DLD1 (cell line): ENCODE data around the gene CTRB2.

Source experiments
- in situ Hi-C: cut with HindIII; loops from 2 replicates; pipeline ENCODE4 v1.10.0; 2017; ENCODE audit warnings: low sequenced_read_pairs

Gene CTRB2

GRCh38 chr16:75206749-75207451 lies at the start of gene CTRB2:
TSS of gene CTRB2 (minus strand) at chr16:75207161. CDS start at chr16:75207141, 20 bp downstream.
- in situ Hi-C loops: no loop called here

- in situ Hi-C loops: no loop called here
Observed at GRCh38 chr16:75256059-75256571, 49.2 kb upstream of the CTRB2 start.

GRCh38 chr16:75254359-75254837 lies 47.4 kb upstream of the CTRB2 start:
- in situ Hi-C loops: no loop called here

- in situ Hi-C loops: no loop called here
Observed at GRCh38 chr16:75252946-75253911, 46.3 kb upstream of the CTRB2 start.

- in situ Hi-C loops: no loop called here
Observed at GRCh38 chr16:75252049-75252864, 45.3 kb upstream of the CTRB2 start.

GRCh38 chr16:75251280-75252048 lies 44.5 kb upstream of the CTRB2 start, which contains the start of gene BCAR1:
TSS of gene BCAR1 (minus strand) at chr16:75251624. CDS start at chr16:75251482, 142 bp downstream.
- in situ Hi-C loops: no loop called here

GRCh38 chr16:75250809-75251279 lies 43.9 kb upstream of the CTRB2 start:
- in situ Hi-C loops: no loop called here

- in situ Hi-C loops: no loop called here
Observed at GRCh38 chr16:75250089-75250808, 43.3 kb upstream of the CTRB2 start.

- in situ Hi-C loops: no loop called here
Observed at GRCh38 chr16:75249441-75249840, 42.5 kb upstream of the CTRB2 start.

GRCh38 chr16:75248536-75249380 lies 41.8 kb upstream of the CTRB2 start:
- in situ Hi-C loops: no loop called here

- in situ Hi-C loops: no loop called here
Observed at GRCh38 chr16:75248142-75248535, 41.2 kb upstream of the CTRB2 start.

- in situ Hi-C loops: no loop called here
Observed at GRCh38 chr16:75247249-75247648, 40.3 kb upstream of the CTRB2 start.

- in situ Hi-C loops: no loop called here
Observed at GRCh38 chr16:75246504-75247205, 39.7 kb upstream of the CTRB2 start.

GRCh38 chr16:75244844-75245758 lies 38.1 kb upstream of the CTRB2 start:
- in situ Hi-C loops: no loop called here

GRCh38 chr16:75244225-75244809 lies 37.4 kb upstream of the CTRB2 start:
- in situ Hi-C loops: no loop called here

- in situ Hi-C loops: no loop called here
Observed at GRCh38 chr16:75243667-75244224, 36.8 kb upstream of the CTRB2 start.
